C1 segment of cervical spinal cord (tissue), 14 donors: ENCODE data around the gene PDE11A.

Source experiments
- DNase-seq, 14 donors: peaks; one replicate each; lab custom pipeline; 2025; lab: John Stamatoyannopoulos, UW

Gene PDE11A

GRCh38 chr2:177727577-177728398, 344.8 kb downstream of the PDE11A start:
- no peak for DNase-seq

- DNase-seq = no peak
These were observed 345.6 kb downstream of the PDE11A start for GRCh38 chr2:177726931-177727348.

- peak in 8 of 14 donors; percentile 4 to 56 (median 25) for DNase-seq
These were observed 347.9 kb downstream of the PDE11A start for GRCh38 chr2:177724398-177725287.

- DNase-seq = no peak
These were observed 349.3 kb downstream of the PDE11A start for GRCh38 chr2:177723235-177723634.

- no peak for DNase-seq
These were observed 350.6 kb downstream of the PDE11A start for GRCh38 chr2:177721818-177722567.

- DNase-seq = no peak
These were observed 351.5 kb downstream of the PDE11A start for GRCh38 chr2:177721087-177721486.

- no peak for DNase-seq
These were observed 354.6 kb downstream of the PDE11A start for GRCh38 chr2:177717831-177718618.

GRCh38 chr2:177716484-177716883, 356.1 kb downstream of the PDE11A start:
- no peak for DNase-seq

GRCh38 chr2:177715771-177716170, 356.8 kb downstream of the PDE11A start:
- no peak for DNase-seq

GRCh38 chr2:177714704-177715103, 357.9 kb downstream of the PDE11A start:
- DNase-seq = peak in 1 of 14 donors; percentile 4

GRCh38 chr2:177712462-177712861, 360.1 kb downstream of the PDE11A start:
- DNase-seq = no peak

- DNase-seq = no peak
These were observed 360.9 kb downstream of the PDE11A start for GRCh38 chr2:177711483-177712265.

GRCh38 chr2:177710889-177711288, 361.7 kb downstream of the PDE11A start:
- DNase-seq = no peak

- DNase-seq = no peak
These were observed 362.6 kb downstream of the PDE11A start for GRCh38 chr2:177709986-177710401.

- peak in 2 of 14 donors; percentile 2 to 7 for DNase-seq
These were observed 363.7 kb downstream of the PDE11A start for GRCh38 chr2:177708660-177709444.

GRCh38 chr2:177708106-177708505, 364.5 kb downstream of the PDE11A start:
- DNase-seq = no peak

- DNase-seq = no peak
These were observed 366.9 kb downstream of the PDE11A start for GRCh38 chr2:177705511-177706173.

- DNase-seq = no peak
These were observed 369.4 kb downstream of the PDE11A start for GRCh38 chr2:177703159-177703558.

- DNase-seq = no peak
These were observed 374.3 kb downstream of the PDE11A start for GRCh38 chr2:177698281-177698680.
